ENCODE data around the gene SMARCA5.
A peak's percentile ranks its signal among the peaks of the same experiment; 100 is the strongest.
"Not testable (repeated sequence)": the region's sequence is repeated elsewhere in the genome, so short reads cannot be mapped to it uniquely, and the experiment has no call there.

The SMARCA5 gene, protein sequence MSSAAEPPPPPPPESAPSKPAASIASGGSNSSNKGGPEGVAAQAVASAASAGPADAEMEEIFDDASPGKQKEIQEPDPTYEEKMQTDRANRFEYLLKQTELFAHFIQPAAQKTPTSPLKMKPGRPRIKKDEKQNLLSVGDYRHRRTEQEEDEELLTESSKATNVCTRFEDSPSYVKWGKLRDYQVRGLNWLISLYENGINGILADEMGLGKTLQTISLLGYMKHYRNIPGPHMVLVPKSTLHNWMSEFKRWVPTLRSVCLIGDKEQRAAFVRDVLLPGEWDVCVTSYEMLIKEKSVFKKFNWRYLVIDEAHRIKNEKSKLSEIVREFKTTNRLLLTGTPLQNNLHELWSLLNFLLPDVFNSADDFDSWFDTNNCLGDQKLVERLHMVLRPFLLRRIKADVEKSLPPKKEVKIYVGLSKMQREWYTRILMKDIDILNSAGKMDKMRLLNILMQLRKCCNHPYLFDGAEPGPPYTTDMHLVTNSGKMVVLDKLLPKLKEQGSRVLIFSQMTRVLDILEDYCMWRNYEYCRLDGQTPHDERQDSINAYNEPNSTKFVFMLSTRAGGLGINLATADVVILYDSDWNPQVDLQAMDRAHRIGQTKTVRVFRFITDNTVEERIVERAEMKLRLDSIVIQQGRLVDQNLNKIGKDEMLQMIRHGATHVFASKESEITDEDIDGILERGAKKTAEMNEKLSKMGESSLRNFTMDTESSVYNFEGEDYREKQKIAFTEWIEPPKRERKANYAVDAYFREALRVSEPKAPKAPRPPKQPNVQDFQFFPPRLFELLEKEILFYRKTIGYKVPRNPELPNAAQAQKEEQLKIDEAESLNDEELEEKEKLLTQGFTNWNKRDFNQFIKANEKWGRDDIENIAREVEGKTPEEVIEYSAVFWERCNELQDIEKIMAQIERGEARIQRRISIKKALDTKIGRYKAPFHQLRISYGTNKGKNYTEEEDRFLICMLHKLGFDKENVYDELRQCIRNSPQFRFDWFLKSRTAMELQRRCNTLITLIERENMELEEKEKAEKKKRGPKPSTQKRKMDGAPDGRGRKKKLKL

DNA sequence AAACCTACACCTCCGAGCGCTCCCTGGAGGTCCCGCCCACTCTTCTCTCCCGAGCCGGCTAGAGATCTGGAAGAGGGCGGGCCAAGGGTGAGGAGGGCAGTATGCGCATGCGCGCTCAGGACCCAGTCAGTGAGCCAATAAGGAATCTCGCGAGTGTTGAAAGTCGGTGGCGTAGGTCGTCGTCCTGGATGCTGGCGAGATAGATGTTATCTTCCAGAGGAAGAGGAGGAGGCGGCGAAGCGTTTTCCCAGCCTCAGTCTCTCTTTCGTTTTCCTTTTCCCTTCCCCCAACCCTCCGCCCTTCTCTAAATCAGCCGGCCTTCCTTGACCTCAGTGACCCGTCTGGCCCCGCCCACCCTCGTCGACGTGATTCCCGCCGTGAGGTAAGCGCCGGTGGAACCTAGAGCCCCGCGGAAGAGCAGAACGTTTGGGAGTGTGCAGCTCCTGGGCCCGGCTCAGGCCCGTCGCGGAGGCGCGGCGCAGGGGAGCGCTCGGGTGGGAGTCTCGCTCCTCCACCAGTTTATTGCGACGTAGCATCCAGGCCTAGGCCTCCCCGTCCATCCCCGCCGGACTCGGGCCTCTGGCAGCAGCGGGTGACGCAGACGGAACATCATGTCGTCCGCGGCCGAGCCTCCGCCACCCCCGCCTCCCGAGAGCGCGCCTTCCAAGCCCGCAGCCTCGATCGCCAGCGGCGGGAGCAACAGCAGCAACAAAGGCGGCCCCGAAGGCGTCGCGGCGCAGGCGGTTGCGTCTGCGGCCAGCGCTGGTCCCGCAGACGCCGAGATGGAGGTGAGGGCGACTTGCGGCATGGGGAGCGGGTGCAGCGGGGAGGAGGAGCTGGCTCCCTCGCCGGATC lies at the start of gene SMARCA5:
SMARCA5 (plus strand) TSS at position 389 of the 855 bp plus-strand sequence; CDS start at position 612, 223 bp downstream.
- DNase-seq, result peak; percentile 98 to 99

DNA sequence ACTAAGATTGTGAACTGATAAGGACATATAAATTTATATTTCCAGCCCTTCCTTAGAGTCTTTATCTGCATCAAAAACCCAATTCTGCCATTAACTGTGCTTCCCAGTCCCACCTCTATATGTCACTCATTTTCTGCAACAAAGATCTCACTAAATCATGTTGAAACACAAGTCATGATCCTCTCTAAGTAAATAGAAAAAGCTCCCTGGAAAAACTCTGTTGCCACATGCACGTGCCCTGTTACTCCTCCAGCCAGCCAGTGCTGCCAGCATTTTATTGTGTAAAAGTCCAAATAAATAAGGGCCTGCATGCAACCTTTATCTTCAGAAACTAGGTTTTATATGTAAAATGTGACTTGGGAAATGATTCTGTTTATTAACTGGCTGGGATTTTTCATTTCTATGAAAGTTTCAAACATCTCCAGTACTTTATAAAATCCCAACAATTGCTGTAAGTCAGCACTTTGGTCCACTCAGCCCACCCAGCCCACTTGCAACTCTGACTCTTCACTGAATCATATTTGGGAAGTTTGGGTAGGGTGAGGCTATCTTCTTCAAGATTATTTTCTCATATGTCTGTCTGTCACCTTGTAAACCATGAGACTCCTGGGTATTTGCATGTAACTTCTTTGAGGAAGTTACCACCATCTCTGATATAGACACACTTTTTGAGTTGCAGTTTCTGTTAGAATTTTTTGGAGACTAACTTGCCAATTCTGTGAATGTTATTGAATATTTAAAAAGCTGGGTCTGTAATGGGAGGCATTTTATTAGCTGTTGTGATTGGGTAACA lies 40.0 kb upstream of the SMARCA5 start:
- DNase-seq, result no peak

DNA sequence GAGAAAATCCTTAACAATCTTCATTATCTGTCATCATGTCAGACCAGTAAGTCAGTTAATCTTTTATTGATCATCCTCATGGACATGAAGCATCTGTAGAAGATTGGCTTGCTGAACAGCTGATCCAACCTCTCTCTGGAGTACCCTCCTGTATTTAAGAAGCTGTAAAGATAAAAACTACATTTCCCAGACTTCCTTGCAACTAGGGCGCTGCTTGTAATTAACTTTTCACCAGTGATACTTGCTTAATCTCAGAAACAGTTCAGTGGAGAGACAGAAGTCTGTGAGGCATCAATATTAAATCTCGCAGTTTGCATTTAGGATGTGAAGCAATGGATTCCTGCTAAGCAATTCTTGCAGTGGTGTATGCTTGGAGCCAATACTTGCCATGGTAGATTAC lies 36.0 kb upstream of the SMARCA5 start:
- no peak for DNase-seq

- no peak for DNase-seq
Observed at GRCh38 chr4:143481361-143481760, 32.1 kb upstream of the SMARCA5 start.

GRCh38 chr4:143482840-143483239 lies 30.7 kb upstream of the SMARCA5 start:
- no peak for DNase-seq

DNA sequence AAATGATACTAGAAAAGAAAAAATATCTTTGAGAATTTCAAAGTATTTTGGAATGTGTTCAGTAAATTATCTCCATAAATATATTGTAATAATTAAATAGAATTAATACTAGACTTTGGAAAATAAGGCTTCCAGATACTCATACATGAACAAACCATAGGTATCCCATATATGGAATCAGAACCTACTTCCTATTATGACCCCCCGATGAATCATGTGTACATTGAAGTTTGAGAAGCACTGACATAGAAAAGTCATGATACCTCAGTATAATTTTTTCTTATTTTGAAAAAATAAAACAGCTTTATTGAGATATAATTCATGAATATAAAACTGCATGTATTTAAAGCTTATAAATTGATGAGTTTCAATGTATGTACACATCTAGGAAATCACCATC lies 27.2 kb upstream of the SMARCA5 start:
- no peak for DNase-seq

DNA sequence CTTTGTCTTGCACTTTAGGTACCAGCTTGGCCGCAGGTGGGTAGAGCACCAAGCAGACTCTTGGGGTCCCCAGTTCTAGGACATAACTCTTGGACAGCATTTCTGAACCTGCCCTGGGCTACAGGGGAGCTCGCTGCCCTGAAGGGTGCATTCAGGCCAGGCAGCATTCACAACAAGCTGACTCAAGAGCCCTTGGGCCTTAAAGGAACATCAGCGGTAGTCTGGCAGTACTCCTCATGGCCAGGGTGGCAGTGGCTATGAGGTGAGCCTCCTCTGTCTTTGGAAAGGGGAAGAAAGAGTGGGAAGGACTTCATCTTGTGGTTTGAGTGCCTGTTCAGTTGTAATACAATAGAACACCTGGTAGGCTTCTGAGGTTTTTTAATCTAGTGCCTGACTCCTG lies 24.8 kb upstream of the SMARCA5 start:
- no peak for DNase-seq

DNA sequence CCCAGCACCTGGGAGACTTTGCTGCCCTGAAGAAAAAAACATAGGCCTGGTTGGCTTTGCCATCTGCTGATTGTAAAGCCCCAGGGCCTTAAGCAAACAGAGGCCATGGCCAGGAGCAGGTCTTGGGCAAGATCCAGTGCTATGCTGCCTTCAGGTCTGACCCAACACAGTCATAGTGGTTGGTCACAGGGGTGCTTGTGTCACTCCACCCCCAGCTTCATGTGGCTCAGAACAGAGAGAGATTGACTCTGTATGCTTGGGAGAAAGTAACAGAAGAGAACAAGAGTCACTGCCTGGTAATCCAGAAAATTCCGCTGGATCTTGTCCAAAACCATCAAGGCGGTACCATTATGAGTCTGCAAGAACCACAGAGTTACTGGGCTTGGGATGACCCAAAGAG lies 24.4 kb upstream of the SMARCA5 start:
- no peak for DNase-seq

DNA sequence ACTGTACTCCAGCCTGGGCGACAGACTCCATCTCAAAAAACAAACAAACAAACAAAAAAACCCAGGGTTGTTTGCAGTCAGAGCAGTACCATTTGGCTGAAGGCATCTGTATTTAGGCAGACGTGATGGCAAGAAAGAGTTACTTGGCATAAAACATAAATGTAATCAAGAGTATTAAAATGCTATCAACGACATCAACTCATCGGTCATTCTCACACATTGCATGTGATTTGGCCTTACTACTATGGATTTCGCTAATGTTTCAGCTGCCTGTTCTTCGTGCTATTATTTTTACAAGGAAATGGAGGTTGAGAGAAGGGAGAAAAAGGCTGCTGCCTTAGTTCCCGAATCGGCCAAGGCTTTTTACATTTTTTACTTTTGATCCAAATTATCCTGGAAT lies 15.5 kb upstream of the SMARCA5 start:
- DNase-seq, result no peak

DNA sequence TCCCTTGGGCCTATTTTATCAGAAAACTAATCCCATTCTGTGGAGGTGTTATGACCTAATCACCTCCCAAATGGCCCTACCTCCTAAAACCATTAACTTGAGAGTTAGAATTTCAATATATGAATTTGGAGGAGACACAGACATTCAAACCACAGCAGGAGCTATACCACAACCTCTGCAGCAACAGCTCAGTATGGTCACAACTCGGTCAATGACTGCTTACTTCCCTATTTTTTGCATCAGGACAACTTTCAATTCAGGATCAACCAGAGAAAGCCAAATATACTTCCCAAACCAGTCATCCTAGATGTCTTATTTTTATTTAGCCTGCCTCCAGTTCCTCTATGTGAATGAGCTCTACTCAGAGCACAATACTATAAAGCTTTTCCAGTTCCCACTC lies 11.3 kb upstream of the SMARCA5 start:
- DNase-seq, result peak in 1 of 2 donors; percentile 17

GRCh38 chr4:143506031-143506430 lies 7.5 kb upstream of the SMARCA5 start:
- no peak for DNase-seq

DNA sequence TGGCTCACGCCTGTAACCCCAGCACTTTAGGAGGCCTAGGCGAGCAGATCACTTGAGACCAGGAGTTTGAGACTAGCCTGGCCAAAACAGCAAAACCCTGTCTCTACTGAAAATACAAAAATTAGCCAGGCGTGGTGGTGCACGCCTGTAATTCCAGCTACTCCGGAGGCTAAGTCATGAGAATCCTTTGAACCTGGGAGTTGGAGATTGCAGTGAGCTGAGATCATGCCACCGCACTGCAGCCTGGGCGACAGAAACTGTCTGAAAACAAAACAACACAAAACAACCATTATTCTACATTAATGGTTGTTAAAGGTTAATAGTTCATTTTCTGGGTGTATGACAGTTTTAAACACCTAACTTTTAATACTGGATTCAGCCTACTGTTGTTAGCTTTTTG lies 1.6 kb upstream of the SMARCA5 start:
- no peak for DNase-seq

- no peak for DNase-seq
Observed at GRCh38 chr4:143512978-143513313, 556 bp upstream of the SMARCA5 start.

GRCh38 chr4:143514169-143514495 lies 630 bp downstream of the SMARCA5 start:
- no peak for DNase-seq

GRCh38 chr4:143514497-143514896 lies 995 bp downstream of the SMARCA5 start:
- peak in 1 of 2 donors; percentile 10 for DNase-seq

- DNase-seq, result no peak
Observed at GRCh38 chr4:143514901-143515300, 1.4 kb downstream of the SMARCA5 start.

- no peak for DNase-seq
Observed at GRCh38 chr4:143515905-143516304, 2.4 kb downstream of the SMARCA5 start.

- DNase-seq, result no peak
Observed at GRCh38 chr4:143517764-143518163, 4.3 kb downstream of the SMARCA5 start.

- no peak for DNase-seq
Observed at GRCh38 chr4:143524211-143524610, 10.7 kb downstream of the SMARCA5 start.

- DNase-seq, result not testable (repeated sequence)
Observed at GRCh38 chr4:143528046-143528445, 14.5 kb downstream of the SMARCA5 start.

DNA sequence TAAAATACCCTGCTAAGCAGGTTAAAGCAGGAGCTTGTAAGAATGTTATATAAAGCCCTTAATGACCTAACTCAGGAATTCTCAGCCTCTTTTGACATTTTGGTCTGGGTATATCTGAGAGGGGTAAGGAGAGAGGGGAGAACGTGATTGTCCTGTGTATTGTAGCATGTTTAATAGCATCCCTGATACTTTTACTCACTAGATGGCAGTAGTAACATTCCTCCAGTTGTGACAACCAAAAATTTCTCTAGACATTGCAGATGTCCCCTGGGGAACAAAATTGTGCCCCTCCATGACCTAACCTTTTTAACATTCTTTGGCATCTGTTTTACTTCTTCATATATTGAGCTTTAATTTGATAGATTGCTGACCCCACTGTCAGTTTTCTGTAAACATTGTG lies 17.9 kb downstream of the SMARCA5 start:
- DNase-seq, result no peak

Measured in bone marrow (tissue), 2 donors.